PFSK-1 (cell line): ENCODE data around the gene LIX1.

Source experiments
- POLR2AphosphoS5 ChIP-seq: IDR thresholded peaks from 2 replicates; pipeline ENCODE4 v1.6.1; 2012; ENCODE audit warnings: low read depth, mild to moderate bottlenecking, control low read depth, low read length, moderate library complexity
- TAF1 ChIP-seq: IDR thresholded peaks from 2 replicates; pipeline ENCODE4 v1.6.1; 2012; ENCODE audit warnings: low read length, control low read depth, borderline replicate concordance; ENCODE audit not compliant: insufficient read depth

GRCh38 chr5:97046270-97046982 is 96.0 kb downstream of the LIX1 start:
- TF ChIP-seq POLR2AphosphoS5: no peak
- no peak for TF ChIP-seq TAF1
